NCI-H226 (cell line): ENCODE measurements around the gene LHX2.

ENCODE experiments used
- DNase-seq: peaks from one replicate; pipeline ENCODE4 v3.0.0-alpha.2; 2015

The LHX2 gene

GRCh38 chr9:124014211-124014955 lies 2.8 kb downstream of the LHX2 start:
- no peak for DNase-seq

DNA sequence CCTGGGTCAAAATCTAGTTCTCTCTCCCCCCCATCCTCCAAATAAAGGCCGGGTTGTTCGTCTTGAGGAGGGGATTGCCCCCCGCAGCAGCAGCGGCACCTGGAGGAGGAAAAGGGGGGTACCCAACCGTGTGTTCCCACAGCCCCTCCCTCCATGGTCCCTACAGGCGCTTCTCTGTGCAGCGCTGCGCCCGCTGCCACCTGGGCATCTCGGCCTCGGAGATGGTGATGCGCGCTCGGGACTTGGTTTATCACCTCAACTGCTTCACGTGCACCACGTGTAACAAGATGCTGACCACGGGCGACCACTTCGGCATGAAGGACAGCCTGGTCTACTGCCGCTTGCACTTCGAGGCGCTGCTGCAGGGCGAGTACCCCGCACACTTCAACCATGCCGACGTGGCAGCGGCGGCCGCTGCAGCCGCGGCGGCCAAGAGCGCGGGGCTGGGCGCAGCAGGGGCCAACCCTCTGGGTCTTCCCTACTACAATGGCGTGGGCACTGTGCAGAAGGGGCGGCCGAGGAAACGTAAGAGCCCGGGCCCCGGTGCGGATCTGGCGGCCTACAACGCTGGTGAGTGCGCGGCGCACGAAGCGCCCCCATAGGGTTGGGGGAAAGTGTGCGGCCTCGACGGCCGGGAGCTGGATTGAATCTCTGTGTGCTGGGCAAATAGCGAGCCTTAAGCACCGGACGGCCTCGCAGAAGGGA lies 3.5 kb downstream of the LHX2 start:
- no peak for DNase-seq

GRCh38 chr9:124015661-124016131 lies 4.1 kb downstream of the LHX2 start:
- DNase-seq, result no peak

DNA sequence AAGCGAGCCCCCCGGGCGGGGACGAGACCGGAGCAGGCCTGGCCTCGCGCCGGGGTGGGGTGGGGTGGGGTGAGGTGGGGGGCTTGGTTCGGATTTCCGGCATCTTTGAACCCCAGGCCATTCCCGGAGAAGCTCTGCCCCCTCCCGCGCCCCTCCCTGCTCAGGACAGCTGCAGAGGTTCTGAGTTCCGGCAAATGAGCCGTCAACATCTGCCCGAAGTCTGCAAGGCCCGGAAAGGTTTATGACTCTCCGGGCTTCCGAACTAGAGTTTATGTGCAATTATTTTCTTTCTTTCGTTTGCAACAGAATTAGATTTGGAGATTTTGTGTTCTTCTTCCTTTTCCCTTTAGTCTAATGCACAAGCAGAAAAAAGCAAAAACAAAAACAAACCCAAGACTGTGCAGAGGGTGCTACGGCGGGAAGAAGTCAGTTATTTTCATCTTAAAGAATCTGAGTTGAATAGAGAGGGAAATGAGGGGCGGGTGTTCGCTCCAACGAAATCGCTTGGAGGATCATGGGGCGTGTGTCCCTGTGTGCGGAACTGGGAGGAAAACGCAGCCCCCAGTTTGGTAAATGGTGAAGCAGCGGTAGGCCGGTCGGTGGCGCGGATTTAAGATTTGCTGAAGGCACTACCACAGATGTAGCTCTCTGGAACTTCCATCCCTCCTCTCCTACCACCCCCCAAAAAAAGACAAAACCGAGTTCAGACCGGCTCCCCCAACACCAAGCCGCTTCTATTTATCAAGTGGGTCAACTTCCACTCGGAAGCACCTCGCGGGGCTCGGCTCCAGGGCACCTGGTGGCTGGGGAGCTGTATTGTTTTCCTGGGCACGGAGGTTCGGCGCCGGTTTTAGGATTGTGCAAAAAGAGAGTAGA lies 4.8 kb downstream of the LHX2 start:
- no peak for DNase-seq

DNA sequence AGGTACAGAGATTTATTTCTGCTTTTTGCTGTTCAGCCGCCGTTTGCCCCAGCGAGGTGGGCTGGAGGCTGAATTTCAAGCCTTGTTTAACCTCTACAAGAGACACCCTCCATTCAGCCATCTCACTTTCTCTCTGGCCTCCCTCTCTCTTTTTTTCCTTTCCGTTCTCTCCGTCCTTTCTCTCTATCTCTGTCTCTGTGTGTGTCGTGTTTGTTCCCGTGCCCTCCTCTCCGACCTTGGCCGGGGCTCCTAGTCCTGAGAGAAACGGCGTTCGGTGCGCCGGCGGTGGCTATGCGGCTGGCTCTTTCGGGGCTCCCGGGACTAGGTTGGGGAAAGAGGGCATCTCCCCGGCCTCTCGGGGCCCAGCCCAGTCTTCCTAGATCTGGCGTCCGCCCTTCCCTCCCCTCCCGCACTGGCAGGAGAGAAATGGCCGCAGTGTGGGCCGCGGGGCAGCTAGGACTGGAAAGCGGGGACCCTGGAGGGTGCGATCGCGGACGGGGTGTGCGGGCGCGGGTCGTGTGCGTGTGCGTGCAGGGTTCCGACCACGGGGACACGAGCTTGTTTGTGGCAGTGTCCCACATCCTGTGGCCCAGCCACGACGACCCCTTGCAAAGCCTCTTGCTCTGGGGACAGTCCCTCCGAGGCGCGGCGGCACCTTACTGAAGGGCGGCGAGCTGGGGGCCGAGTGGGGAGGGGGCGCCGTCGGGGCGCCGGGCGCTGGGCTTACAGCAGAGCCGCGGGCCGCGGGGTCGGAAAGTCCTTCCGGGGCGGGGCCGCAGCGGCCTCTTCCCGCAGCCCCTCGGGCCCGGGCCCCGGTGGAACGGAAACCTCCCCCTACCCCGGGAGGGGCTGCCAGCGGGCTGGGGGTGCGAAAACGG lies 5.7 kb downstream of the LHX2 start:
- no peak for DNase-seq

DNA sequence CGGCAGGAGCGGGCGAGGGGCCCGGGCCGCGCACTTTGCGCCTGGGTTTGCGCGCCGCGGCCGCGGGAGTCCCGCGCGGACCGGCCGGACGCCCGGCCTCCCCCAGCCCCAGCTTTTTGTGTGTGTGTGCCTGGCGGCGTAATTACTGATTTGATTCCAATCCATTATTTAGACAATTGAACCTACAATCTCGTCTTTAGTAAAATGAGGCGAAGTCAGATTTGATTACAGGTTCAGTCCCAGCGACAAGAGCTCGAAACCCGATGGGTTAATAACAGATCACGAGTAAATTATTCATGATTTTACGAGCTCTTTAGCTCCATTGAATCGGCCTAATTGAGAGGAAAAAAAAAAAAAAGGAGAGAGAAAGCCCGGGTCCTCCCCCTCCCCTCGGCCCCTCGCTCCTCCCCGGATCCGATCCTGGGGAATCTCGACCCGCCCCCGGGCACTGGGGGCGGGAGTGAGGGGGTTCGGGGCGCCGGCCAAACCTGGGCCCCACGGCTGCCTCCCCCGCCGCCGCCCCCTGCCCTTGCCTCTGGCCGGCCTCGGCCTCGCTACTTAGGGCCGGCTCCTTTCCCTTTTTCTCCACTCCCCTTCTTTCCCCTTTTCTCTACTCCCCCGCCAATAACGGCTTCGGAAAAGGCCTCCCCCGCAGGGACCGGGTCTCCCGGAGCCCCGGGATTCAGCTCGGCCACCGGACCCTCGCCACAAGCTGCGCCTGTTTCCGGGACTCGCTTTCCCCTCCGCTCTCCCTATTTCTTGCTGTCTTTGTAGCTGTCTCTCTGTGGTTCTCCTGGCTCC lies 6.6 kb downstream of the LHX2 start:
- no peak for DNase-seq

DNA sequence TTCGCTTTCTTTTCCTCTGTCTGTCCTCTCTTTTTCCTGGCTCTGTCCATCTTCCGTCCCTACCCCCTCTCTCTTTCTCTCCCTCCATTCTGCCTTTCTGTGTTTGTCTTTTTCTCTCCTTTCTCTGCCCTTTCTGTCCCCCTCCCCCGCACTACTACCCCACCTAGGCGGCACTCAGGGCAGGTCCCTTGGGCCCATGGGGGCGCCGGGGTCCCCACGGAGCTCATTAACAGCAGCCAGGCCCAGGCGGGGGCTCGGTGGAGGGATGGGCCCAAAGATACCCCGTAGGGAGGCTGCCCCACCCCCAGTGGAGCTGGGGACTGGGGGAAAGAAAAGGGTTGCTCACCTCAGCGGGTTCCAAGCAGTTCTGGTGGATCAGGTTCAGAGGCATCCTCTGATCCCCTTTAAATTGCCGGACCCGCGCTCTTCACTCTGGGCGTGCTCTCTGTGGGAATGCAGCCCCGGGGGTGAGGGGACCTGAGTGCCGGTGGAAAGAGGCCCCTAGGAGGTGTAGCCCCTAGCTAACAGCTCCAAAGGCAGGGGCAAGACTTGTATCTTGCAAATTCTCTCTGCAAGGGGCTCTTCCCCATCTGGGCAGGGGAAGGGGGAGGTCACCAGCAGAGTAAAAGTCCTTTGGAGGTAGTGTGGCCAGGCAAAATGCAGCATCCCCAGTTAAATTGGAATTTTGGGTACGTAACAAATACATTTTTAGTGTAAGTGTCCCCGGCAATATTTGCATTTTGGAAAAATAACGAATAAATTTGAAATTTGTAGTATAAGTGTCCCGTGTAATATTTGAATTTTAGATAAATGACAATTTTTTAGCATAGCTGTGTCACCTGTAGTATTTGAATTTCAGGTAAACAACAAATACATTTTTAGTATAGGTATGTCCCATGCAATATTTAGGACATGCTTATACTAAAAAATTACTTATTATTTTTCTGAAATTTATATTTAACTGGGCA lies 7.4 kb downstream of the LHX2 start:
- DNase-seq, result no peak

- DNase-seq, result no peak
Measured at GRCh38 chr9:124019771-124020519, 8.4 kb downstream of the LHX2 start.

GRCh38 chr9:124020520-124021384 lies 9.2 kb downstream of the LHX2 start:
- DNase-seq, result no peak

DNA sequence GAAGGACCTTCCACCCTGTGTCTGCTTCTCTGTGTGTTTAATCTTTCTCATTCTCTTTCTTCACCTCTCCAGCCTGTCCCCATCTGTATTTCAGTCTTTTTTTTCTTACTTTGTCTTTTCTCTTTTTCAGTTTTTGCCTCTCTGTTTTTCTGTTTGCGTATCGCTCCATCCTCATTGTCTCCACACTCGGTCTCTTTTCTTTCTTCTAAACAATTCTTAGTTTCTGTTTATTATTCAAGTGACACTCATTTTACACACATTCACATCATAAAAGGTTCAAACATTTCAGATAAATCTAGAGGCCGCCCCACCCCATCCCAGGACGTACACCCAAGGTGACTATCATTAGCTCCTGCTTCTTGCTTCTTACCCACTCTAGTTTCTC lies 9.8 kb downstream of the LHX2 start:
- DNase-seq, result no peak

DNA sequence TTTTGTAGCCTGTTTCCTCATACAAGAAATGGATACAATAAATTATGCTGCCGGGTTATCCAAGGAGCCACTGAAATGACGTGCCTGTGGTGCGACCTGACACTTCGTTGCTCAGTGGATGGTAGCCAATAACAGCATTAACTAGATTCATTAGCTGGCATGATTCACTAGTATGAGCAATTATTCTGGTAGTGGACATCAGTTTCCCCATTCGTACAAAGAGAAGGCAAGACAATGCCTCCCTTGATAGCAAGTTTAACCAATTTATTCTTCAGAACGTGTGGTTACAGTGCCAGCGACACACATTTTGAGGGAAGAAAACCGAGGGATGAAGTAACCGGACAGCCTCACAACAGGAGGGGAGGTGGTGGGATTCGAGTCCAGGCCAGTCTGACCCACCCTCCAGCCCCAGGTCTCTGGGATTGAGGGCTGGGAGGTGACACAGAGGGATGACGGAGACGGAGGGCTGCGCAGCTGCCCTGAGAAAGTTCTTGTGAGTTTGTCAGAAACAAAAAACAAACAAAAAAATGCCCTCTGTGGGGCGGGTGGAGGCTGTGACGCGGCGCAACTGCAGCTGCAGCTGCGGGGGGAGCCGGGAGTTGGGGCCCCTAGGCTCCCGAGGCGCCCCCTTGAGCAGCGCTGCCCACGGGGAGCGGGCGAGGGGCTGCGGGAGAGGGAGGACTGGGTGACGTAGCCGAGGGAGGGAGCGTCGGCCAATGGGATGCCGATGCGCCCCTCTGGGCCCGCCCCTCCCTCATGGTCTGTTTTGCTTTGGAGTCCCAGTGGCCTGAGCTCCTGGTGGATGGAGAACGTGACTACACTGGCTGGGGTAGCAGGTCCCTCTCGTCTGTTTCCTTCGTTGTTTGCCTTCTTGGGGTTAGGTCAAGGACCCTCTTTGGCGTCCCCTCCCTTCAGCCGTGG lies 10.9 kb downstream of the LHX2 start:
- DNase-seq, result no peak

- no peak for DNase-seq
Measured at GRCh38 chr9:124024107-124024506, 12.5 kb downstream of the LHX2 start.

GRCh38 chr9:124029617-124030016 lies 18.0 kb downstream of the LHX2 start:
- DNase-seq, result no peak

DNA sequence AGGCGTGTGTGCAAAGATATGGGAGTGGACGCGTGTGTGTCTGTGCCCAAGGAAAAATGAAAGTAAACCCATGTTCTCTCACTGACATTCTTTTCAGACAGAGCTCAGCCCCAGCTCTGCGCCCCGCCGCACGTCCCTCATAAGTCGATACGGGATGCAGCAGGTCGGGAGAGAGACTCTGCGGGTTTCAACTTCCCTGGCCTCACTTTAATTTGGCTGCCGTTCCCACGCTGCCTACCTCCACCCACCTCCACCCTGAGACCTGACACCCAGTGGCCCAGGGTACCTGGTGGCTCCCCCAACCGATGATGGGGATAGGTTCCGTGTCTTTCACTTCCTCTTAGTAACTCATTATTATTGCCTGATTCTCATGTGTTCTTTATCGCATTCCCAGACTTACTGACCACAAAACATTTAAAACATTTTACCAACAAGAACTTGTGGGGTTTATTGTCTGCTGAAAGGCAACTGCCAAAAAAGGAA lies 19.4 kb downstream of the LHX2 start:
- DNase-seq, result no peak

- no peak for DNase-seq
Measured at GRCh38 chr9:124032247-124032646, 20.7 kb downstream of the LHX2 start.

DNA sequence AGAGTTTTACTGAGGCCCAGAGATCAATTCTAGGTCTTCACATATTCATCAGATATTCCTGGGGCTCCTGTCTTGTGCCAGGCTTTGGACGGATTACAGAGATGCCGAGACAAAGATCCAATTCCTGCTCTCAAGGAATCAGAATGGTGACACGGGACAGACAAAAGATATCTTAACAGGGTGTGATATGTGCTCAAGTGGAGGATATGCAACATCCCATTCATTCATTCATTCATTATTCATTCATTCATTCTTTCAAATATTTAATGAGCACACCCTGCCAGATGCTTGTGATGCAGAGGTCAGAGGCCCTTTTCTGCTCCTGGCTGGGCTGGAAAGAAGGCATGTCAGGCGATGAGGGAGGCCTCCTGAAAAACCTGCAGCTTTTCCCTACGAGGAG lies 21.8 kb downstream of the LHX2 start:
- no peak for DNase-seq

DNA sequence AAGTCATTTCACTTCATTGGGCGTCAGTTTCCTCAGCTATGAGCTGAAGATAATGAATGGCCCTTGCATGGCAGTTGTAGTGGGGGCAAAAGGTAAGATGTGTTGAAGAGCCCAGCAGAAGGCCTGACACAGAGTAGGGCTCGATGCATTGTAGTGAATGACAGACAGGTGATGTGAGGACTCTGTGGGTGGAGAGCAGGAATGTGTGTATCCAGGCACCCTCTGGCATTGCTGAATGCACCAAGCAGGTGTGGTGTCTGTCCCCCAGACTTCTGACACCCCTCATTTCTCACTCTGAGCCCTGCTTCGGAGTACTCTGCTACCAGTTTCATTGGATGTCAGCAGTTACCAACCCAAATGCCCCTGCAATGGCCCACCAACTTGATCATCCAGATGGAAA lies 22.4 kb downstream of the LHX2 start:
- no peak for DNase-seq
